Hindlimb muscle (tissue), 1 donor: Measurements from ENCODE around the gene ADAM33. TPM values are rescaled to one million over a fixed set of nuclear protein-coding genes. Genes with fewer than 3 reads are reported as not detected.

Experiments used
- DNase-seq: peaks from one replicate; pipeline ENCODE4 v3.0.0-alpha.2; 2013
- polyA plus RNA-seq: library from polyadenylated mRNA; unstranded; fragments of 120-200 nt; gene quantifications from one replicate; pipeline ENCODE4 v1.2.1, GENCODE V29; 2013; ENCODE audit not compliant: insufficient read length

The ADAM33 gene
- polyA plus RNA-seq, 1 donor = 61.5 TPM

- DNase-seq = no peak
These were observed 36.3 kb downstream of the ADAM33 start for GRCh38 chr20:3645309-3646066.

DNA sequence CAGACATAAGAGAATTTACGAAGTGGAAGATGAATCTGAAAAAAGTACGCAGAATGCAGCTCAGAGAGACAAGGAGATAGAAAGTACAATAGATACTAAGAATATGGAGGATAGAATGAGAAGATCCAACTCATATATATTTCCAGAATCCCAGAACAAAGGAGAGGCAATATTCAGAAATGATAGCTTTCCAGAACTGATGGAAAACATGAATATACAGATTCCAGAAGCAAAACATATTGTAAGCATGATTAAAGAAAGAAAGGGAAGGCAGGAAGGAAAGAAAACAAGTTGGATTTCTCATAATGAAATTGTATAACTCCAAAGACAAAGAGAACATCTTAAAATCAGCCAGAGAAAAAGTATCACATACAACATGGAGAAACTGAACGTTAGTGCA, 41.6 kb downstream of the ADAM33 start:
- no peak for DNase-seq

DNA sequence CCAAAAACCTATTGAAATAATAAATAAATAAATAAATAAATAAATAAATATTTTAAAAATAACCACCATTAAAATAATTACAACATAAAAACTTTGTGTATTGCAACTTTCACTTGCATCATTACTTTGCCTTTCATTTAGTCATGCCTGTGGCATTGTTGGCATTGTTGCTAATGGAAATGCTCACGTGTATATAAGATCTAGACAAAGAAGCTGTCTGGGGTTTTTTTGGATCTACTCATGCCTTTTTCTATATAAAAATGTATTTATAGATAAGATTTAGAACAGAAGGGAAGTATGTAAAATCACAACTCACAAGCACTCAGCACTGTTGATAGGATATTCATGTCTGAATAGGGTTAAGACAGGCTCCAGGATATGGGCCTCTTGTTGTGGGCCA, 46.5 kb downstream of the ADAM33 start:
- DNase-seq = no peak

GRCh38 chr20:3633913-3634478, 47.8 kb downstream of the ADAM33 start:
- no peak for DNase-seq

DNA sequence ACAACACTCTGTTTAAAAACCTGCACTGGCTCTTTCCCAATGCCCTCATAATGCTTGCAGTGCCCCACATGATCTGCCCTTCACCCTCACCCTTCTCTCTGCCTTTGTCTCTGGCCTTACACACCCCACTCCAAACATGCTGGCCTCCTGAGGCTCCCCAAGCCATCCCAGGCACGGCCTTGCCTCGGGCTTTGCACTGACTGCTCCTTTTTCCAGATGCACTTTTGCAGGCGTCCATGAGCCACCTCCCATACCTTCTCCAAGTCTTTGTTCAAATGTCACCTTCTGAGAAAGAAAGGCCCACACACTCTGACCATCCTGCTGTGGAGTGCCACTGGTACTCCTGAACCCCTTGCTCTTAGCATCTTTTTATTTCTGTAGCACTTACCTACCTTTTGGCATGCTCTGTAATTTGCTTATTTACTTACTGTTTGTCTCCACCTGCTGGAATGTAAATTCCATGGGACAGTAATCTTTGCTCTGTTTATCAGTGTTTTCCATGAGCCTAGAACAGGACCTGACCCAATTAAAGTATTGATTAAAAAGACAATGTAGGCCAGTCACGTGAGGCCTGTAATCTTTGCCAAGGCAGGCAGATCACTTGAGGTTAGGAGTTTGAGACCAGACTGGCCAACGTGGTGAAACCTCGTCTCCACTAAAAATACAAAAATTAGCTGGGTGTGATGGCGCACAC, 49.4 kb downstream of the ADAM33 start:
- DNase-seq = no peak

- DNase-seq = no peak
These were observed 50.3 kb downstream of the ADAM33 start for GRCh38 chr20:3631534-3631933.

GRCh38 chr20:3630429-3630828, 51.4 kb downstream of the ADAM33 start:
- no peak for DNase-seq

GRCh38 chr20:3629893-3630292, 51.9 kb downstream of the ADAM33 start:
- no peak for DNase-seq

DNA sequence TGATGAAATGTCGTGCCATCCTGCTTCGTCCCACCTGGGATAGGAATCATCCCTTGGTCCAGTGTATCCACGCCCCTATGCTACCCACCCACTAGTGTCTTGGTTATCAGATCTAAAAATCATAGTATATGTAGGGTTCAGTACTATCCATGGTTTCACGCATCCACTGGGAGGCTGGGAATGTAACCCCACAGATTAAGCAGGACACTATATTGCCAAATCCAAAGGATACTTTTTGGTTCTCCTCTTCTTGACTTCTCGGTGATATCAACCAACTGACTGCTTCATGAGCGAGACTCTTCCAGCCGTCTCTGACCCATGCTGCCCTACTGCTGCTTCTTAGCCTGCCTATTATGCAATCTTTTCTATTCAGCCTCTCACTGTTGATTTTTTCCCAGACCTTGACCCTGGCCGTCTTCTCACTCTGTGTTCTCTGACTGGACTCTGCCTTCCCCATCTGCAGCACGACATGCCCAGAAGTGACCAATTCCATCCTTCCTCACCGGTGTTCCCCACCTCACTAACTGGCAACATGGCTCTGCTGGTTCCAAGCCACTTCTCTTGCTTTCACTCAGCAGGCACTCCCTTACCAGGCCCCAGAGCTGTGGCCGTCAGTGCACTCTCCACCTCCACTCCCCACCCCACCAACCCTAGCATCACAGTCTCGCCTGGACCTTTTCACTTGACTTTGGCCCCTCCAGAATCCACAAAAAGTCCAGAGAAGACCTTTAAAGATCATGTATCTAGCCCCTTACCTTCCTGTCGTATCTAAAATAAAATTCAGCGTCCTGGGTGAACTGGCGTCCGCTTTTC, 53.1 kb downstream of the ADAM33 start:
- no peak for DNase-seq

DNA sequence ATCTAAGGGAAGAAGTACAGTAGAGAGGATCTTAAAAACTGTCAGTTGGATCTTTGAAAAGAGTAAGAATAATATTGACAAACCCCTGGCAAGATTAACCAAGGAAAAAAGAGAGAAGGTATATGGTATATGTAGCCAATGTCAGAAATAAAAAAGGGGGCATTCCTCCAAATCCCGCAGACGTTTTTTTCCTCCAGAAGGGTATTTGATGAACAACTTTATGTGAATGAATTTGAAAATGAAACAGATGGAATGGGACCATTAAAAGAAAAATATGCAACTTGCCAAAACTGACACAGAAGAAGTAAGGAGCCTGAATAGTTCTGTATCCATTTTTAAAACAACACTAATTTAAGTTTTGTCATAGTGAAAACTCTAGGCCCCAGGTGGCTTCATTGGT, 54.3 kb downstream of the ADAM33 start:
- DNase-seq = no peak

GRCh38 chr20:3622406-3622805, 59.4 kb downstream of the ADAM33 start:
- DNase-seq = no peak

GRCh38 chr20:3621111-3621510, 60.7 kb downstream of the ADAM33 start:
- DNase-seq = no peak

Other genes with a start within 250 kb of the ADAM33 start
- 23.4 TPM for gene ATRN, start 211.0 kb downstream of the ADAM33 start, polyA plus RNA-seq
- gene GFRA4, start 18.6 kb downstream of the ADAM33 start, polyA plus RNA-seq = not detected
- gene SIGLEC1, start 30.6 kb upstream of the ADAM33 start, polyA plus RNA-seq = 4.6 TPM
- gene HSPA12B, start 50.7 kb upstream of the ADAM33 start, polyA plus RNA-seq = 25.5 TPM
- 29.1 TPM for gene ADISSP, start 85.7 kb upstream of the ADAM33 start, polyA plus RNA-seq
- gene SPEF1, start 99.4 kb upstream of the ADAM33 start, polyA plus RNA-seq = not detected
- gene CENPB, start 104.7 kb upstream of the ADAM33 start, polyA plus RNA-seq = 47.8 TPM
- gene CDC25B, start 114.3 kb upstream of the ADAM33 start, polyA plus RNA-seq = 122 TPM
- 11.8 TPM for gene AP5S1, start 138.5 kb upstream of the ADAM33 start, polyA plus RNA-seq
- 26.0 TPM for gene MAVS, start 164.8 kb upstream of the ADAM33 start, polyA plus RNA-seq
- gene PANK2, start 207.4 kb upstream of the ADAM33 start, polyA plus RNA-seq = 32.7 TPM